PC-9 (cell line): ENCODE results near the gene PIK3R4.

Experiments
- CTCF ChIP-seq: fragments of 200-600 bp; sonication (generic); conservative IDR thresholded peaks from 2 replicates; pipeline ENCODE4 v1.6.1; 2017; ENCODE audit warnings: mixed run types, antibody characterized with exemption, mild to moderate bottlenecking, moderate library complexity
- EZH2 ChIP-seq: fragments of 200-600 bp; sonication (generic); IDR thresholded peaks from 2 replicates; pipeline ENCODE4 v1.8.0; 2017; ENCODE audit warnings: antibody characterized with exemption, low read depth

- TF ChIP-seq CTCF (no peak), EZH2 (no peak)
These were observed 6.8 kb downstream of the PIK3R4 start for GRCh38 chr3:130739848-130740247.
